RWPE2 (cell line): ENCODE measurements around the gene LENEP.

Experiments
- ATAC-seq: fragments of 200-7000 bp; cut with Tn5 transposase; 3 replicates; pipeline ENCODE4 v1.9.1; 2021; ENCODE audit warnings: low read depth
- DNase-seq: peaks from one replicate; pipeline ENCODE4 v3.0.0-alpha.2; 2020; ENCODE audit warnings: low spot score
- H3K27ac ChIP-seq: fragments of 450-650 bp; 2 replicates; pipeline ENCODE4 v1.5.1; 2017; ENCODE audit warnings: mild to moderate bottlenecking; ENCODE audit not compliant: poor library complexity, severe bottlenecking
- H3K27me3 ChIP-seq: fragments of 250-450 bp; sonication (Bioruptor Pico); 2 replicates; pipeline ENCODE4 v1.5.1; 2021; ENCODE audit warnings: mild to moderate bottlenecking, moderate library complexity; ENCODE audit not compliant: insufficient read depth, poor library complexity, severe bottlenecking
- H3K36me3 ChIP-seq: fragments of 250-450 bp; sonication (Bioruptor Pico); 2 replicates; pipeline ENCODE4 v1.5.1; 2020; ENCODE audit warnings: low read depth, mild to moderate bottlenecking, moderate library complexity
- H3K4me1 ChIP-seq: fragments of 250-450 bp; sonication (Bioruptor Pico); 2 replicates; pipeline ENCODE4 v1.5.1; 2021; ENCODE audit warnings: mild to moderate bottlenecking, moderate library complexity; ENCODE audit not compliant: insufficient read depth, poor library complexity, severe bottlenecking
- H3K4me3 ChIP-seq: fragments of 250-450 bp; sonication (Bioruptor Pico); 2 replicates; pipeline ENCODE4 v1.5.1; 2021; ENCODE audit warnings: mild to moderate bottlenecking, moderate library complexity; ENCODE audit not compliant: severe bottlenecking
- H3K9me3 ChIP-seq: fragments of 250-450 bp; sonication (Bioruptor Pico); 2 replicates; pipeline ENCODE4 v1.5.1; 2021; ENCODE audit warnings: mild to moderate bottlenecking, moderate library complexity; ENCODE audit not compliant: severe bottlenecking
- TF ChIP-seq, protein P1 (sequence below): fragments of 450-650 bp; IDR thresholded peaks from one replicate; pipeline ENCODE4 v1.5.1; 2017; ENCODE audit warnings: mild to moderate bottlenecking, moderate library complexity; ENCODE audit not compliant: poor library complexity, severe bottlenecking

The LENEP gene

DNA sequence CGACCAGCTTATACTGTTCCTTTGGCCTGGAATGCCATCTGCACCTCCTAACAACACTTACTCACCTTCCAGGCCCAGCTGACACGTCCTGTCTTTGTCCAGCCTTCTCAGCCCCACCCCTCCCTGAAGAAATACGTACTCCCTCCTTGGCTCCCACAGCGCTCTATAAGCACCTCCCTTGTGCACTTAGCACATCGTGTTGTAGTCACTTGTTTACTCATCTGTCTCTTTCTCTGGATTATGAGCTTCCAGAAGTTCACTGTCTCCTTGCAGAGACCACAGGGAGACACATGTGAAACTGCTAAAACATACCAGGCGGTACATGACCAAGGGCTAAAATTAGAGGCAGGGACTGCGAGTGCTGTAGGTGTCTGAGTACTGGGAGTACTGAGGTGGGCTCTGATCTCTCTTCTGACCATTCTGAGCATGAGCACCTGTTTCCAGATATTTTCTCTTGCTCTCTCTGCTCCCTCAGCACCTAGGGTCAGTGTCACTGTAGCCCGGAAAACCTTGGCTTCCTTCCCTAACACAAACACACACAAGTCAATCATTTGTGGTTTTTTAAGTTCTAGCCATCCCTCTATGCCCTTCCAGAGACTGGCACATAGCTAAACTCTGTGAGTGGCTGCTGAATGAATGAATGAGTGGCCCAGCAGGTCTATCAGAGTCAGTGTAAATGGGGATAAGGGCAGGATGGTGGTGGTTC lies 45.4 kb downstream of the LENEP start:
- TF ChIP-seq, protein P1, sequence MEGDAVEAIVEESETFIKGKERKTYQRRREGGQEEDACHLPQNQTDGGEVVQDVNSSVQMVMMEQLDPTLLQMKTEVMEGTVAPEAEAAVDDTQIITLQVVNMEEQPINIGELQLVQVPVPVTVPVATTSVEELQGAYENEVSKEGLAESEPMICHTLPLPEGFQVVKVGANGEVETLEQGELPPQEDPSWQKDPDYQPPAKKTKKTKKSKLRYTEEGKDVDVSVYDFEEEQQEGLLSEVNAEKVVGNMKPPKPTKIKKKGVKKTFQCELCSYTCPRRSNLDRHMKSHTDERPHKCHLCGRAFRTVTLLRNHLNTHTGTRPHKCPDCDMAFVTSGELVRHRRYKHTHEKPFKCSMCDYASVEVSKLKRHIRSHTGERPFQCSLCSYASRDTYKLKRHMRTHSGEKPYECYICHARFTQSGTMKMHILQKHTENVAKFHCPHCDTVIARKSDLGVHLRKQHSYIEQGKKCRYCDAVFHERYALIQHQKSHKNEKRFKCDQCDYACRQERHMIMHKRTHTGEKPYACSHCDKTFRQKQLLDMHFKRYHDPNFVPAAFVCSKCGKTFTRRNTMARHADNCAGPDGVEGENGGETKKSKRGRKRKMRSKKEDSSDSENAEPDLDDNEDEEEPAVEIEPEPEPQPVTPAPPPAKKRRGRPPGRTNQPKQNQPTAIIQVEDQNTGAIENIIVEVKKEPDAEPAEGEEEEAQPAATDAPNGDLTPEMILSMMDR = no peak
- Histone ChIP-seq H3K4me3 (no peak overlapping the region), H3K9me3 (no peaks in the 10 kb centered on the region), H3K27ac (peak overlapping the region; percentile 58), H3K27me3 (no peaks in the 10 kb centered on the region), H3K36me3 (no peaks in the 10 kb centered on the region), H3K4me1 (peaks cover 14% of the 10 kb centered on the region)
- DNase-seq (peak; percentile 81), ATAC-seq (peak; percentile 97)

- DNase-seq (no peak), ATAC-seq (no peak)
- Histone ChIP-seq H3K4me1 (peaks cover 14% of the 10 kb centered on the region), H3K36me3 (no peaks in the 10 kb centered on the region), H3K27ac (peak overlapping the region; percentile 58), H3K4me3 (no peak overlapping the region), H3K9me3 (no peaks in the 10 kb centered on the region), H3K27me3 (no peaks in the 10 kb centered on the region)
- TF ChIP-seq, protein P1 = no peak
Measured at GRCh38 chr1:155039308-155039669, 45.9 kb downstream of the LENEP start.

DNA sequence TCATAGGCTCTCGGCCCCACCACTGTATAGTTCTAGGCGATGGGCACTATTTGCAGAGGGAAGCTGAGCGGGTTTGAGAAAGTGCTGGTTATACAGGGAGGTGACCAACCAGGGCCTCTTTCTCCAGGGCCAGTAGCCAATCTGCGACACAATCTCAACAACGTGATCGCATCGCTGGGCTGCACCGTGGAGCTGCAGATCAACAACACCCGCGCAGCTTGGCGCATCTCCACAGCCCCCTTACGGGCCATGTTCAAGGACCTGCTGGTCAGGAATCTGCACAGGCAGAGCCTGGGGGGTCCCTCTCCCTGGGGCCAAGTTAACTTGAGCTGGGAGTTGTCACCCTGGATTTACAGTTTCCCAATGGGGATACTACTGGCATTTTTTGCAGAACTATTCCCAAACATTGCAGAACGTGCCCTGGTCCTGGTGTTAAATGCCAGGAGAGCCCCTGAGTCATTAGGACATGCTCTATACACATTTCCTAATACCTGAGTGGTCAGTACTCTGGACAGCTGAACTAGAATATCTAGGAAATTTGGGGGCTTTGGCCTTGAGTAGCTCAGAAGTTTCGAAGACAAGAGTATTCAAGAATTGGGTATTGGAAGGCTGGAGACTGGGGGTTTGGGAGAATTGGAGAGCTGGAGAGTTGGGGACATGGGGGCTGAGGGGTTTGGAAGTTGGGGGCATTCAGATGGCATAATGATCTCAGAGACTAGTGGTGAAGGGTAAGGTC lies 47.1 kb downstream of the LENEP start:
- no peak for DNase-seq
- no peak overlapping the region for H3K27ac ChIP-seq
- peaks cover 20% of the 10 kb centered on the region for H3K4me1 ChIP-seq
- H3K4me3 ChIP-seq = no peak overlapping the region
- no peaks in the 10 kb centered on the region for H3K27me3 ChIP-seq
- no peaks in the 10 kb centered on the region for H3K9me3 ChIP-seq
- H3K36me3 ChIP-seq = no peaks in the 10 kb centered on the region
- TF ChIP-seq, protein P1 = no peak
- ATAC-seq = no peak

- Histone ChIP-seq H3K9me3 (no peaks in the 10 kb centered on the region), H3K36me3 (no peaks in the 10 kb centered on the region), H3K27me3 (no peaks in the 10 kb centered on the region), H3K4me3 (no peak overlapping the region), H3K4me1 (peaks cover 22% of the 10 kb centered on the region), H3K27ac (no peak overlapping the region)
- ATAC-seq (no peak), DNase-seq (no peak)
- TF ChIP-seq, protein P1 = no peak
Measured at GRCh38 chr1:155042789-155043188, 49.4 kb downstream of the LENEP start.

DNA sequence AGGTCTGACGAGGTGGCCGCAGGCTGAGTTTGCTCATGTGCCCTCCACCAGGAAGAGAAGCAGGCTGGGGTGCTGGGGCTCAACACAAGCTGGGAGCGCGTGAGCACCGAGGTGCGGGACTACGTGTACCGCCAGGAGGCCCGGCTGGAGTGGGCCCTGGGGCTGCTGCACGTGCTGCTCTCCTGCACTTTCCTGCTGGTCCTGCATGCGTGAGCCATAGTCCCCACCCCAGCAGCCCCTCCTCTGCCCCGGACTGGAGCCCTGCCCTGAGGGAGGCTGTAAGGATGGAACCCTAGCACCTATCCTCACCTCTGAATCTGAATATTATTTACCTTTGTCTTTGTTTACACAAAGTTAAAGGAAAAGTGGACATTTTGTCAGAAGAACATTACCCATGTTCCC lies 49.9 kb downstream of the LENEP start:
- H3K27ac ChIP-seq = no peak overlapping the region
- no peaks in the 10 kb centered on the region for H3K36me3 ChIP-seq
- no peaks in the 10 kb centered on the region for H3K9me3 ChIP-seq
- no peak overlapping the region for H3K4me3 ChIP-seq
- peak; percentile 62 for DNase-seq
- no peak for ATAC-seq
- H3K27me3 ChIP-seq = no peaks in the 10 kb centered on the region
- H3K4me1 ChIP-seq = peaks cover 18% of the 10 kb centered on the region
- TF ChIP-seq, protein P1 = no peak
